ENCODE results near the gene SMIM45.

The SMIM45 gene

GRCh38 chr22:41957941-41958556, 6.1 kb downstream of the SMIM45 start:
- TF ChIP-seq, protein P1, sequence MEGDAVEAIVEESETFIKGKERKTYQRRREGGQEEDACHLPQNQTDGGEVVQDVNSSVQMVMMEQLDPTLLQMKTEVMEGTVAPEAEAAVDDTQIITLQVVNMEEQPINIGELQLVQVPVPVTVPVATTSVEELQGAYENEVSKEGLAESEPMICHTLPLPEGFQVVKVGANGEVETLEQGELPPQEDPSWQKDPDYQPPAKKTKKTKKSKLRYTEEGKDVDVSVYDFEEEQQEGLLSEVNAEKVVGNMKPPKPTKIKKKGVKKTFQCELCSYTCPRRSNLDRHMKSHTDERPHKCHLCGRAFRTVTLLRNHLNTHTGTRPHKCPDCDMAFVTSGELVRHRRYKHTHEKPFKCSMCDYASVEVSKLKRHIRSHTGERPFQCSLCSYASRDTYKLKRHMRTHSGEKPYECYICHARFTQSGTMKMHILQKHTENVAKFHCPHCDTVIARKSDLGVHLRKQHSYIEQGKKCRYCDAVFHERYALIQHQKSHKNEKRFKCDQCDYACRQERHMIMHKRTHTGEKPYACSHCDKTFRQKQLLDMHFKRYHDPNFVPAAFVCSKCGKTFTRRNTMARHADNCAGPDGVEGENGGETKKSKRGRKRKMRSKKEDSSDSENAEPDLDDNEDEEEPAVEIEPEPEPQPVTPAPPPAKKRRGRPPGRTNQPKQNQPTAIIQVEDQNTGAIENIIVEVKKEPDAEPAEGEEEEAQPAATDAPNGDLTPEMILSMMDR (IDR thresholded peaks at IDR 0.05; ENCODE audit: low read depth, low read length): no peak
- H3K36me3 ChIP-seq: no peaks in the 10 kb centered on the region

GRCh38 chr22:41963453-41964111, 11.6 kb downstream of the SMIM45 start:
- Histone ChIP-seq H3K27ac (no peak overlapping the region), H3K9me3 (ENCODE audit: severe bottlenecking) (no peaks in the 10 kb centered on the region), H3K36me3 (no peaks in the 10 kb centered on the region), H3K4me3 (ENCODE audit: low read depth, low read length) (no peak overlapping the region), H3K27me3 (ENCODE audit: insufficient read depth, low read depth, severe bottlenecking) (no peaks in the 10 kb centered on the region)
- TF ChIP-seq, protein P1 (IDR thresholded peaks at IDR 0.05; ENCODE audit: low read depth, low read length): no peak
- peak; percentile 56 for DNase-seq

More at GRCh38 chr22:41957941-41958556, 6.1 kb downstream of the SMIM45 start:
- H3K9me3 ChIP-seq (ENCODE audit: severe bottlenecking): no peaks in the 10 kb centered on the region
- H3K4me3 ChIP-seq (ENCODE audit: low read depth, low read length): peak overlapping the region; percentile 14
- H3K27me3 ChIP-seq (ENCODE audit: insufficient read depth, low read depth, severe bottlenecking): no peaks in the 10 kb centered on the region
- H3K27ac ChIP-seq: no peak overlapping the region
- DNase-seq: no peak

DNA sequence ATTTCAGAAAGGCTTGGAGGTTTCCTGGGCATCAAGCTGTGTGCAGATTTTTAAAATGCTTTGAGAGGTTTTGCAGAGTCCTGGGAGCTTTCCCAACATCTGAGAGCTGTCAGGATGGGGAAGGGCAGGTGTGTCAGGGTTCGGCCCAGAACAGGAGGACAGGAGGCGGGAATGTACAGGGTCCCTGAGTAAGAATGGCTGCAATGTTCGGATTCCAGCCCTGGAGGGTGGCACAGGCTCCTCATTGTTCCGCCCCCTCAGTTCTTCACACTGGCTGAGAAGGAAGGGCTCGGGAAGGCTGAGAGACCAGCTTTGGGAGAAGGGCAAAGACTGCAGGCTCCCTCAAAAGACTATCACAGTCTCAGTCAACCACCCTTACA, 12.2 kb downstream of the SMIM45 start:
- H3K27me3 ChIP-seq (ENCODE audit: insufficient read depth, low read depth, severe bottlenecking): no peaks in the 10 kb centered on the region
- H3K4me3 ChIP-seq (ENCODE audit: low read depth, low read length): no peak overlapping the region
- H3K36me3 ChIP-seq: no peaks in the 10 kb centered on the region
- no peaks in the 10 kb centered on the region for H3K9me3 ChIP-seq (ENCODE audit: severe bottlenecking)
- TF ChIP-seq, protein P1 (IDR thresholded peaks at IDR 0.05; ENCODE audit: low read depth, low read length): no peak
- no peak overlapping the region for H3K27ac ChIP-seq
- no peak for DNase-seq

GRCh38 chr22:41966225-41966606, 14.3 kb downstream of the SMIM45 start:
- peak overlapping the region; percentile 80 for H3K27ac ChIP-seq
- no peaks in the 10 kb centered on the region for H3K9me3 ChIP-seq (ENCODE audit: severe bottlenecking)
- H3K4me3 ChIP-seq (ENCODE audit: low read depth, low read length): no peak overlapping the region
- no peaks in the 10 kb centered on the region for H3K27me3 ChIP-seq (ENCODE audit: insufficient read depth, low read depth, severe bottlenecking)
- TF ChIP-seq, protein P1 (IDR thresholded peaks at IDR 0.05; ENCODE audit: low read depth, low read length): no peak
- no peaks in the 10 kb centered on the region for H3K36me3 ChIP-seq
- no peak for DNase-seq

DNA sequence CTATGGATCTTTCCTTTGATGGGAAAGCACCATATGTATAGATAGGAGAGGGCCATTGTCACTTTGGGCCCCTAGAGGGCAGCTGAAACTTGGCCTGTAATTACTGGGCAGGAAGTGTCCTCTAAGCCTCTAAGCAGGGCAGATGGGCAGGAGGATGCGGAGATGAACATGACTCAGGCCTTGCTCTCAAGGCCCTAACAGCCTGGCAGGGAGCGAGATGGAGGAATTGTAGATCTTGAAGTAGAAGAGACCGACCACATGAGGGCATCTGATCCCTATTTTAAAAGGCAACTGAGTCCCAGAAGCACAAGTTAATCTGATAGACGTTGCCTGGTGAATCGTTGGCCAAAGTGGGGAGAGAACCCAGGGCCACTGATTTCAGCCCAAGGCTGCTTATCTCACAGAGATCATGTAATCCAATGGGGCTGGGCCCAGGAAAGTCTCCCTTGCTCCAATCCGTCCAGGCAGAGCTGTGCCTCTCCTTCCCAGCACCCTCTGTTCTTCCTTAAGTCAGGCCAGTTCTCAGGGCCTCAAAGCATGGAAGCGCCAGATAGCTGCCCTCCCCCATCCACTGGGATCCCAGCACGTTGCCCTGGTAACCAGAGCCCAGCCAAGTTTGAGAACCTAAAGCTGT, 14.8 kb downstream of the SMIM45 start:
- TF ChIP-seq, protein P1 (IDR thresholded peaks at IDR 0.05; ENCODE audit: low read depth, low read length): peak; percentile 66
- peak; percentile 95 for DNase-seq
- Histone ChIP-seq H3K27me3 (ENCODE audit: insufficient read depth, low read depth, severe bottlenecking) (no peaks in the 10 kb centered on the region), H3K9me3 (ENCODE audit: severe bottlenecking) (no peaks in the 10 kb centered on the region), H3K4me3 (ENCODE audit: low read depth, low read length) (no peak overlapping the region), H3K27ac (peak overlapping the region; percentile 80), H3K36me3 (no peaks in the 10 kb centered on the region)
